GM23248 (cell line): ENCODE data around the gene OR10G3.

Experiments
- EZH2 ChIP-seq: fragments of 200-600 bp; sonication (generic); IDR thresholded peaks from 2 replicates; pipeline ENCODE4 v1.6.1; 2018; ENCODE audit warnings: antibody characterized with exemption, mild to moderate bottlenecking; ENCODE audit not compliant: insufficient read depth, poor library complexity, severe bottlenecking
- EZH2phosphoT487 ChIP-seq: fragments of 200-600 bp; sonication (generic); IDR thresholded peaks from 2 replicates; pipeline ENCODE4 v1.6.1; 2018; ENCODE audit warnings: antibody characterized with exemption, moderate library complexity, mild to moderate bottlenecking, low read depth; ENCODE audit not compliant: insufficient read depth

DNA sequence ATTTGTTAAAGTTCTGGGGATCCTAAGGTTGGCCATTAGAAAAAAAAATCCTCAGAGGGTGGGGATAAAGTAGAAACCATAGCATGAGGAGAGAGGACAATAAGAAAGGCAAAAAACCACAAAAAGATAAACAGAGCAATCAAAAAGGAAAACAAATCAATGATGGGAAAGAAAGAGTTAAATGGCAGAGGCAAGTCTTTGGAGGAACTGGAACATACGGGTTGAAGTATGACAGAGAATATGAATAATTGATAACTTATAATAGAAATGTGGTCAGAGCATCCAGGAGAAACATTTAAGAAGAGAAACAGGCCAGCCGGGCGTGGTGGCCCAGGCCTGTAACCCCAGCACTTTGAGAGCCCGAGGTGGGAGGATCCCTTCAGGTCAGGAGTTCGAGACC, 35.9 kb downstream of the OR10G3 start:
- no peak for TF ChIP-seq EZH2phosphoT487
- no peak for TF ChIP-seq EZH2
